SHP77 (cell line): ENCODE measurements around the gene SCTR.

Source experiments
- DNase-seq, 2 experiments: peaks; one replicate each; lab custom pipeline; 2025; lab: John Stamatoyannopoulos, UW

Gene SCTR

DNA sequence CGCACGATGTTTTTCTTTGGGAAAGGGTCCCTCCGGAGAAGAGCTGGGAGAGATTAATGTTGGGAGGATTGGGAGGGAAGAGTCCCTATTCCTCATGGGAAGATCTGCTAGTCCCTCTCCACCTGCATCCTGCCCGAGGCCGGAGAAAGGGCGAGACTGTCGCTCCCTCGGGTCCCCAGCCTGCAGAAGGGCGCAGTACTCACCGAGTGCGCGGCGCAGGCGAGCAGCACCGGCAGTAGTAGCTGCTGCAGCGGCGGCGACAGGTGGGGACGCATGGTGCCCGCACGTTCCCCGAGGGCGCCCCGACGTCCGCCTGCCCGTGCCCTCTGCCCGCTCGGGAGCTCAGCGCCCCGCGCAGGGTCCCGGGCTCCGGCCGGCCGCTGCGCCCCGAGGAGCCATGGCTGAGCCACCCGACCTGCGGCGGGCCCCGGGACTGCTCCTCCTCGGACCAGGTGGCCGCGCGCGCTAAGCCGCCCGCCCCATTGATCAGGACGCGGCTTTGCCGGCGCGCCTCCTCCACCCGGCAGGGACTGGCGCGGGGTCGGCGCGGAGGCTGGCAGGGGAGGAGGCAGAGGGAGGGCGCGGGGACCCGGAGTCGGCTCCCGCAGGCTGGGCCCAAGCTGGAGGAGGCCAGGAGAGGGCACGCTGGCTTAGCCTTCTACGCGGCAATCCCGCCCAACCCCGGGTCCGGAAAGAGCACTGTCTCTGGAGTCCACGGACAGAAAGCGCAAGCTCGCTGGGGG, at the start of gene SCTR:
TSS of gene SCTR (minus strand) at position 532 of the 743 bp plus-strand sequence. CDS start at position 275, 257 bp downstream.
- DNase-seq = no peak

DNA sequence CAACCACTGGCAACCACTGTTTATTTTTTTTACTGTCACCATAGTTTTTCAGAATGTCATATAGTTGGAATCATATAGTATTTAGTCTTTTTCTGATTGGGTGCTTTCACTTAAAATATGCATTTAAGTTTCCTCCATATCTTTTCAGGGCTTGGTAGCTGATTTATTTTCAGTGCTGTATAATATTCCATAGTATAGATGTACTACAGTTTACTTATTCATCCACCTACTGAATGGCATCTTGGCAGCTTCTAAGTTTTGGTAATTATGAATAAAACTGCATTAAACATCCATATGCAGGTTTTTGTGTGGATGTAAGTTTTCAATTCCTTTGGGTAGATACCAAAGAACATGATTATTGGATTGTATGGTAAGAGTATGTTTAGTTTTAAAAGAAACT, 43.0 kb upstream of the SCTR start:
- DNase-seq = no peak

- DNase-seq = no peak
These were observed 41.2 kb upstream of the SCTR start for GRCh38 chr2:119565481-119565880.

DNA sequence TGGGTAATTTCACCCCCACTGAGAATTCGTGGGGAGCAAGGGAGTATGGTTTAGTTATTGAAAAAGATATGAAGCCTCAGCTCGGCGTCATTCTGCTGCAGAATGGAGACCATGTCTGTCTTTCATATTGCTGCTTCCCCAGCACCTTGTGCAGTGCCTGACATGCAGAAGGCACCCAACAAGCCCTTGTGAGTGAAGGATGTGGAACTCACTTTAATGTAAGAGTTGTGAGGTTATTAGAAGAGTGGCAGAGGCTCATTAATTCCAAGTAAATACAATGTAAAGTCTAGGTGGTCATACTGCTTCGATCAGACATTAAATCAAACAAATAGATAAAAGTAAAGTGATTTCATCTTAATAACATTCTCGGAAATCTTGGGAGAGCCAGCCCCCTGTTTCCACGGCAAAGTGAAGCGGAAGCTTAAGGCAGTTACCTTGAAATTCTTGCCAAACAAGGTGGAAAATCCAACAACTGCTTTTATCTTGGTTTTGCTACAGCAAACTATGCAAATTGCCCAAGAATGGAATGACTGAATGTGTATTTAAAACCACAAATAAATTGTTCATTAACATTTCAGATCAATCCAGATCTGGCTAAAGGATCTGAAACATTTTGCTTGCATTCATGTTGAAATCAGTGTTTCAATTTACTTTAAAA, 29.5 kb upstream of the SCTR start:
- no peak for DNase-seq

- no peak for DNase-seq
These were observed 28.6 kb upstream of the SCTR start for GRCh38 chr2:119552902-119553301.

DNA sequence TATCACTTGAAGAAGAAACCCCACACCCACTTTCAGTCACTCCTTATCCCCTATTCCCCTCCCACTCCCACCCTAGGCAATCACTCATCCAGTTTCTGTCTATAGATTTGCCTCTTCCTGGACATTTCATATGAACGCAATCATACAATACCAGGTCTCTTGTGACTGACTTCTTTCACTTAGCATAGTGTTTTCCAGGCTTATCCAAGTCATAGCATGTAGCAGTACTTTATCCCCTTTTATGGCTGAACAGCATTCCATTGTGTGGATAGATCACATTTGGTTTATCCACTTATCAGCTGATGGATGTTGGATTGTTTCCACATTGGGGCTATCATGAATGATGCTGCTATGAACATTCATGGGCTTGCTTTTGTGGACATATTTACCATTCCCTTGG, 26.6 kb upstream of the SCTR start:
- no peak for DNase-seq

DNA sequence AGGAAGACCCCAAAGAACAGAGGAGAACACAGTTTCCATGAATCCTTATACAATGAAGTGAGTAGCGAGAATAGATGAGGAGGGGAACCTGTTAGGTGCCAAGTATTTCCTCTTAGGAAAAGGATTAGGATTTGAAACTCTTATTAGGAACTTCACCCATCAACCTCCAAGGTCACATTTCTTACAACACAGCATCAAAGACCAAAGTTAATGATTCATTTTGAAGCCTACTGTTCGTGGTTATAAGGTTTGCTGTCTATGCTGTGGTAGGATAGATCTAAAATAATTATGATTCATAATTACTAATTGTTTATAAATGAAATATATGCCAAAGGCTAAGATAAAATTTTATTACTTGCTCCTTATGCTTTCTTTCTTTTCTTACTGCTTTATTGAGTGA, 26.1 kb upstream of the SCTR start:
- DNase-seq = no peak

GRCh38 chr2:119549241-119549640, 25.0 kb upstream of the SCTR start:
- DNase-seq = no peak

- no peak for DNase-seq
These were observed 24.3 kb upstream of the SCTR start for GRCh38 chr2:119548516-119549120.

DNA sequence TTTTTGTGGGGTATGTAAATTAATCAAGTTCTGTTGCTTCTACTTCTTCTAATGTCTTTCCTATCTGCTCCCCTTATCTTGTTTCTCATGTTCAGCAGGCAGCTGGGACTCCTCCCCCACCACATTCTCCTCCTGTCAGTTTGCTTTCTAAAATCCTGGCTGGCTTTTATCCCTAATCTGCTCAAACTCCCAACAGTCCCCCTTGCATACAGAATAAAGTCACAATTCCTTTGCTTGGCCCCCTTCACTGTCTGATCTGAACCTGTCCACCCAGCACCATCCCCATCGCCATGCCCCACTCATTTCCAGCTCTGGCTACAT, 22.1 kb upstream of the SCTR start:
- DNase-seq = no peak

GRCh38 chr2:119545754-119546446, 21.6 kb upstream of the SCTR start:
- DNase-seq = no peak

- DNase-seq = no peak
These were observed 20.7 kb upstream of the SCTR start for GRCh38 chr2:119544939-119545475.

DNA sequence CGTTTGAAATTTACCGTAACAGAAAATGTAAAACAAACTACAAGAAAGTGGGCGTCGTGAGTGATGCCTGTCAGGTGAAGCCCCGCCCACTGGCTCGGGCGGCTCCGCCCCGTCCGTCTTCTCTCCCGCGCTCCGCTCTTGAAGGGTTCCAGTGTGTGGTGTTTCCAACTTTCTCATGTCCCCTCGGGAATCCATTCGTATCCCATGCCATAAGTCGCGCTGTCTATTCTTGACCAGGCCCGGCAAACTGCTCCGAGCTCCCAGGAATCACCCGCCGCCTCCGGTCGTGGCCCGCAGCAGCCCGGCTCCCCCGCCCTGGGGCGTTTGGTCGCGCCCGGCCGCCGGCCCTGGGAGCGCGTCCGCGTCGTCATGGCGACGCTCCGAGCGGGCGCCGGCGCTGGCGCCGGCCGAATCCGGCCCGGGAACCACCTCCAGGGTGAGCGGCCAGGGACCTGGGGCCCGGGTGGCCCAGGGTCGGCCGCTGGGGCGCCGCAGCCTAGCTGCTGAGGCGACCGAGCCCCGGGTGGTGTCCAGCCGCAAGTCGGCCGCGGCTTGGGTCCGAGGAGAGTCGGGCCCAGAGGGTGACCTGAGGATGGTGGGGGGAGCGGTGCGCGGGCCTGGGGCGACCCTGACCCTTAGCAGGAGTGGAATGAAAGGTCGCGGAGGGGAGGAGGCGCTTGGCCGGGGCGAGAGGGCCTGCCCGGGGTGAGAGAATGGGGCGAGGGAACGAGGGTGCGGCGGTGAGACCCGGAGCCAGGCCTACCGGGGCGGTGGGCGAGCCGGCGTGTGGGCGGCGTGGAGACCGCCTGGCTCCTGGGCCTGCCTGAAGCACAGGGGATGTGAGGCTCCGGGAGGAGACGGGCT, 20.0 kb upstream of the SCTR start, which contains the start of gene CFAP221:
TSS of gene CFAP221 (plus strand) at position 375 of the 864 bp plus-strand sequence. CDS start 1,683 bp downstream, outside the sequence.
- peak; percentile 1 to 9 for DNase-seq

- DNase-seq = no peak
These were observed 17.2 kb upstream of the SCTR start for GRCh38 chr2:119541476-119541875.

DNA sequence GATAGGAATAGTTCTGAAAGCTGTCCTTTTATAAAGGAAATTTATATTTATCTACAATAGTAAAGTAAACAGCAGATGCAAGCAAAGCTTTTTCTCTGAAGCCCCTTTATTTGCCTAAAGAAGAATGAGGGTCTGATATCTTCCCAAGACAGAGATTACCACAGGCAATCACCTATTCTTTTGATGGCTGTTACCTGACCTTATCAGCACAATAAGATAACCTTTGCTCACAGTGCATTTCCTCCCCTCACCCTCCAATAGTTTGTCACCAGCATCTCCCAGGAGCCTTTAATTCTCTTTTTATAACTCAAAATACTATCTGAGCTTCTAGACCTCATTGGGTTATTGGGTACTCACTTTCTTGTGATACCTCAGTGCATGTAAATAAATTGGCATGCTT, 13.5 kb upstream of the SCTR start:
- DNase-seq = no peak

DNA sequence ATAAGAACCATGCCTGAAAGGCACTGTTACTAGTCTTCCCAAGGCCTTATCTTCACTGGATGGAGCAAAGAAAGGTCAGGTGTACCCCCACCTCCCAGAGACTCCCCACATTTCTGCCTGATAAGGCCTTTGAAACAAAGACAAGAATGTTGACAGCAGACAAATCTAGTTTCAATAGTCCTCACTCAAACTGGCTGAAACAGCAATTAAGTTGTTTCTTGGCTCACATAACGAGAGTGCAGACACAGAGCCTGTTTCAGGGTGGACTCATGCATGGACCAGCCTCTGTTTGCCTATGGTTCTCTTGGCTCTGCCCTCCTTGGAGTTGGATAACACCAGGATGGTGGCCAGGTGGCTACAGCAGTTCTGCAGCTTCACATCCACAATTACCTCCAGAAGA, 12.4 kb upstream of the SCTR start:
- DNase-seq = no peak

- DNase-seq = no peak
These were observed 11.9 kb upstream of the SCTR start for GRCh38 chr2:119536211-119536610.

DNA sequence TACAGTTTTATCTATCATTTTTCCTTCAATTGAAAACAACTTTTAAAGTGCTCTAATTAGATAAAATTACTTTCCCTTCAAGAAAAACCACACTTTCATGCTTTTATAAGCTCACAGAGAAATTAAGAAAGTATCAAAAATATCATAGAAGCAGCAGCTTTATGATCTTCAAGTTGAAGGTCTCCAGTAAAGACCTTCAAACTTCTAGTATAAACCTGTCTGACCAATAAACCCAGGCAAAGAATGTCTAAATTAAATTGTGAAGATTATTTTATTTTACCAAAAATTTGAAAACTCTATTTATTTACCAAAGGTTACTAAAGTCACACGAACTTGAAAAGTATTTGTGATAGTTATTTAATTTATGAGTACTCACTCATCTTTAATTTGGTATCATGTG, 9.3 kb upstream of the SCTR start:
- DNase-seq = no peak

- DNase-seq = no peak
These were observed 7.0 kb upstream of the SCTR start for GRCh38 chr2:119531292-119531691.

- no peak for DNase-seq
These were observed 3.7 kb upstream of the SCTR start for GRCh38 chr2:119527999-119528398.

DNA sequence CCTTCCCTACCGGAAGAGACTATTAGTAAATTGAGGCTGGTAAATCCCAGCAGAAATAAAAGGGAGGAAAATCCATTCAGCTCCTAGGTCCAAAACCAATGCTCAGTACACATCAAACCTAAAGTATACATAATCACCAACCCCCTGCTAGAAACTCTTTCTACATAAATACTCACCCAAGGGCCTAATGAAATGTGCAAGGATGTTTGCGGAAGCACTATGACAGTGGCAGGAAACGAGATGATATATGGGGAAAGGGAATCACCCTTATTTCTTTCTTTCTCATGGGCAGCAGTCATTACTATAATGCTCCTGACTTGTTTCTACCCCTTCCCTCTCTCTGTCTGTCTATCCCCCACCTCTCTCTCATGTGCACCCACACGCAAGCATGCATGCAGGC, 1.3 kb upstream of the SCTR start:
- no peak for DNase-seq
